ENCODE measurements around the gene PTPN11.
"Not testable (repeated sequence)": the region's sequence is repeated elsewhere in the genome, so short reads cannot be mapped to it uniquely, and the experiment has no call there.

PTPN11 gene

DNA sequence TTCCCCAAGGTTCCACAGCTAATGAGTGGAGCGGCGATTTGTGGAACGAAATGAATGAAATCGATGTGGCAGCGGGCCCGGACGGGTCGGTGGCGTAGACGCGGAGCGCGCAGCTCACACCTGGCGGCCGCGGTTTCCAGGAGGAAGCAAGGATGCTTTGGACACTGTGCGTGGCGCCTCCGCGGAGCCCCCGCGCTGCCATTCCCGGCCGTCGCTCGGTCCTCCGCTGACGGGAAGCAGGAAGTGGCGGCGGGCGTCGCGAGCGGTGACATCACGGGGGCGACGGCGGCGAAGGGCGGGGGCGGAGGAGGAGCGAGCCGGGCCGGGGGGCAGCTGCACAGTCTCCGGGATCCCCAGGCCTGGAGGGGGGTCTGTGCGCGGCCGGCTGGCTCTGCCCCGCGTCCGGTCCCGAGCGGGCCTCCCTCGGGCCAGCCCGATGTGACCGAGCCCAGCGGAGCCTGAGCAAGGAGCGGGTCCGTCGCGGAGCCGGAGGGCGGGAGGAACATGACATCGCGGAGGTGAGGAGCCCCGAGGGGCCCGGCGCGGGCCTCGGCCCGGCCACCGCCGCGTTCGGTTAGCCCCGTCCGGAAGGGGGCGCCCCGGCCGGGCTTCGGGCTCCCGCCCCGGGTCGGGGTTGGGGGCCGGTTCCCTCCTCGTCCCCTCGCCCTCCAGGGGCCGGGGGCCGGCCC is at the start of gene PTPN11:
PTPN11 (plus strand) TSS at position 340 of the 689 bp plus-strand sequence; CDS start at position 505, 165 bp downstream.
- DNase-seq, result peak; percentile 67

DNA sequence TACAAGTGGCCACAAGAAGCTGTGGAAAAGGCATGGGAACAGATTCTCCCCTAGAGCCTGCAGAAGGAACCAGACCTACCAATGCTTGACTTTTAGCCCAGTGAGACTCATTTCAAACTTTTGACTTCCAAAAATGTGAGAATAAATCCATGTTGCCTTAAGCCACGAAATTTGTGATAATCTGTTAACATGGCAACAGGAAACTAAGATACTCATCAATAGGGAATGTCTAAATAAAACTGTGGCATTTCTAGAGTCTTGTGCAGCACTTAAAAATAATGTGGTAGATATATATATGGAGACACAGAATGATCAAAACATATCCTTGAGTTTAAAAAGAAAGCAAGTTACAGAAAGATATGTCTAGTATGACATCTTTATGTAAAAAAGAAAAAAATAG is 48.5 kb upstream of the PTPN11 start:
- no peak for DNase-seq

DNA sequence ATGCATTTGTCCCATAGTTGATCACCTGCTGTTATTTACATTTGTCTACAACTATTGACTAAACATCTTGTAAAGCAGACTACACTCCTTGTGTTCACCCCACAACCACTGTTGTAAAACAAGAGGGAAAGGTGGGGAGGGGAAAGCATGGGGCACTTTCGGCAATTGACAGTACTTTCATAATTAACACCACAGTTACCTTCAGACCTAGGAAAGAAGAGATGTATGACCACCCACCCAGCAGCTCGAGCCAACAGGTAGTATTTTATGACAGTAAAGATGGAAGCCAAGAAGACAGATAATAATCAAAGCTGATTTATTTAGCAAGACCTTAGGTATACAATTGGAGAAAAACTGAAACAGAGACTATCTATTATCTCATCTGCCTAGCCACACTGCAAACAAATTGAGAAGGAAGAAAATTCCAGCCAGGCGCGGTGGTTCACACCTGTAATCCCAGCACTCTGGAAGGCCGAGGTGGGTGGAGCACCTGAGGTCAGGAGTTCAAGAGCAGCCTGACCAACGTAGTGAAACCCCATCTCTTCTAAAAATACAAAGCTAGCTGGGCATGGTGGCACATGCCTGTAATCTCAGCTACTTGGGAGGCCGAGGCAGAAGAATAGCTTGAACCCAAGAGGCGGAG is 47.8 kb upstream of the PTPN11 start:
- DNase-seq, result no peak

DNA sequence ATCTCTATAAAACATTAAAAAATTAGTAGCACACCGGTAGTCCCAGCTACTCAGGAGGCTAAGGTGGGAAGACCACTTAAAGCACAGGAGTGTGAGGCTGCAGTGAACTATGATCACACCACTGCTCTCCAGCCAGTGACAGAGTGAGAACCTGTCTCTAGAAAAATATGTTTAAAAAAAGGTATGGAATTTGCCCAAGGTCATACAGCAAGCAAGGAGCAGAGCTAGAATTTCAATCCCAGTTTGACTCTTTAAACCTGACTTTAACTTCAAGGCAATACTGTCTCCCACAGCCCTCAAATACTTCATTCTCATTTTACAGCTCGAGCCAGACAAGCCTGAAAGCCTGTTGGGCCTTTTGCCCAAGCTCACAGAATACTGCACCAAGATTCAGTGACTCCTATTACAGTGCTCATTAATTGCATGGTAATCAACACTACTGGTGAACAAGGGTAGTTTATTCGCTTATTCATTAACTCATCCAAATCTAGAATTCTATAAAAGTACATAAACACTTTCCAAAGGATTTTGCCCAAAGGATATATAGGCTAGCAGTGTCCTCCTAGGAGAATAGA is 44.5 kb upstream of the PTPN11 start:
- DNase-seq, result no peak

DNA sequence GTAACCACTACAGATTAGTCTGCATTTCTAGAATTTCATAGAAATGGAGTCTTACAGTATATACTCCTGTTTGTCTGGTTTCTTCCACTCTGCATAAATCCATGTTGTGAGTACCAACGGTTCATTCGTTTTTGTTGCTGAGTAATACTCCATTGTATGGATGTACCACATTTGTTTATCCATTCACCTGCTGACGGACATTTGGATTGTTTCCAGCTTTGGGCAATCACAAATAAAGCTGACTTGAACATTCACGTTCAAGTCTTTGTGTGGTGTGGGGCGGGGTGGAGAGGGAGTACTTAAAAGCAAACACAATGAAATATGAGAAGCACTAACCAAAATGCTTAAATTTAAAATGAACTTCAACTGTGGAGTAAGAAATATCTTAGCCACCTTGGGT is 43.6 kb upstream of the PTPN11 start:
- peak; percentile 15 for DNase-seq

DNA sequence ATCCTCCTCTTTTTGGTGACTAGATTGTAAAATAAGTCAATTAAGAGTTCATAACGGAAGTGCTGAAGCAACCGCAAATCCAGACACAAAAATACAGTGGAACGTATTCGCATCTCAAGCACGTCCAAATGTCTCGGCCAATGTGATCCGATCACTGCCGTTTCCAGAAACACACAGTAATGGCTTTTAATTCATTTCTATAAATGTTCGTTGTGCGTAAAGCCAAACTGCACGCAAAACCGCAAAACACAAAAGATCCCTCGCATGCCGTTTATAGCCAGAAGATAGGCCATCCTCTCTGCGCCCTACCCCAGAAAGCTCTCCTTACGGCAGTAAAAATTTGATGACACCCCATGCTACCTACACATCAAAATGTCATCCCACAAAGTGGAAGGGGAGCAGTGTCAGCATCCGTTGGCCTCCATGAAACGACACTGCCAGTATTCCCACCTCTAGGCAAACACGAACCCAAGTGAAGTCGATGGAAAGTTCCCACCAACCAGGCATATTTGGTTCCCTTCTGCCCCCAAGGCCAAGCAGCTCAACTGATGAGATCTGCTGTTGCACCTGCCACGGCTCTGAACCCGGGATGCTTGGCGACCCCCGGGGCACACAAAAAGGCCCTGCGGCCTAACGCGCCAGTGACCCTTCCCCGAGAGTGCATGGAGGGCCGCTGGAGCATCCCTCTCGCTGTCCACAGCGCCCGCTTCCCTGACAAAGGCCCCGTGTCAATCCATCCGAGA is 37.9 kb upstream of the PTPN11 start:
- DNase-seq, result peak; percentile 41

DNA sequence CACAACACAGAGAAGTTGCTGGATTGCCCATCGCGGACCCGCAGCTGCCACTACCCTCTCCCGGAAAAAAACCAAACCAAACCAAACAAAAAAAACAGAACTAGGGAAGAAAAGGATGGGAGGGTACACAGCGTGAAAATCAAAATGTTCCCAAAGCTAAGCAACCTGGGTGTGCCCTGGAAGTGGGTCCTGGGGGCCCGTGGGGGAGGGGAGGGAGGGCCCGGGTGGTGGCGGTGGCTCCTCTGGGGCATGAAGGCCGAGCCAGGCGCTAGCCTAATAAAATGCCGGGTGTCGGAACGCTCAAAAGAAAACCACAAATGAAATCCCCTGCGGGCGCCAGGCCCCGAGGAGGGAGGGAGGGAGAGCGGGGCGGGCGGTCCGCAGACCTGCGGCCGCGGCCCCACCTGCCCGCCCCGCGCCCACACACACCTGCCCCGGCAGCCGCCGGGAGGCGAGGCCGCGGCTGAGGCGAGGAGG is 37.3 kb upstream of the PTPN11 start:
- DNase-seq, result peak; percentile 39

DNA sequence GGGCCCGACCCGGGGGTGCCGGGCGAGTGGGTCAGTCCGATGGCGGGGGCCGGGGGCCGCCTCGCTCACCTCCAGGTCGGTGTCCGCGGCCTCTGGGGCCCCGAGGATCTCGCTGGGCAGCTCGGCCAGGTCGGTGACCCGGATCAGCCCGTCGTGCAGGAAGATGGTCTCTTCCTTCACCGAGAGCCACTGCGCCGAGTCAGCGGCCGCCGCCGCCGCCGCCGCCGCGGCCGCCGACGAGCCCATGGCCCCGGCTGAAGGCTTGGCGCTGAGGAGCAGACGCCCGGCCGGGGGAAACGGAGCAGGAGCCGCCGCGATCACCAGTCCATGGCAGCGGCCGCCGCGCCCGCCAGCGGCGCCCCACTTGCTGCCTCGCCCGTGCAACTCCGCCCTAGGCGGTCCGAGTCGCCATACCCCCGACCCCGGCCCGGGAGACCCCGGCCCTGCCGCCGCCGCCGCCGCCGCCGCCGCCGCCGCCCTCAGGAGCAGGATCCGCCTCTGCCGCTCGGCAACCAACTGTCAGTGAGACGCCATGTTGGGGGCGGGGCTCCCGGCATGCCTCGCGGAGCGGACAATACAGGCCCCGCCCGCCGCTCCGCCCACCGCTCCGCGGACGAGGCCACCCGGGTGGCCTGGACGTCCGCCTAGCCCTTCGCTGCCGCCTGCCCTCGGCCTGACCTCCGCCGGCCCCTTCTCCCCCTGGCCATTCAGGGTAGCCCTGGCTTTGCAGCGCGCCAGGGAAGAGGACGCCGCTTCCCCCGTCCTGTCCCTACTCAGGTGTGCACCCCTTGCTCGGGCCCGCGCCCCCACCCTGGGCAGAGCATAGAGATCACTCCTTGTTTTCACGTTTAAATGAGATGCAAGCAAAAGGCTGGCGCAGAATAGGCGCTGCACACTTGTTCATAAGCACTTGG is 36.6 kb upstream of the PTPN11 start, which contains the start of gene HECTD4:
HECTD4 (minus strand) TSS at position 549 of the 914 bp plus-strand sequence; CDS start at position 246, 303 bp downstream.
- DNase-seq, result peak; percentile 92

DNA sequence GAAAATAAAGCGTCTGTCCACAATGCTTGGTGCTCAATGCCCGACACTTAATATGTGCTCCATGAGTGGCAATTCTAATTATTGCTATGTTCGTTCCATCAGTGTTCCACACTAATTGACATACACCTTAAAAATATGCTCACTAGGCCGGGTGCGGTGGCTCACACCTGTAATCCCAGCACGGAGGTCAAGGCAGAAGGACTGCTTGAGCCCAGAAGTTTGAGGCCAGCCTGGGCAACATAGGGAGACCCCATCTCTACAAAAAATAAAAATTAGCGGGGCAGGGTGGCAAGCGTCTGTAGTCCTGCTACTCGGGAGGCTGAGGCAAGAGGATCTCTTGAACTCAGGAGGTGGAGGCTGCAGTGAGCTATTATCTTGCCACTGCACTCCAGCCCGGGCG is 35.9 kb upstream of the PTPN11 start:
- DNase-seq, result no peak

DNA sequence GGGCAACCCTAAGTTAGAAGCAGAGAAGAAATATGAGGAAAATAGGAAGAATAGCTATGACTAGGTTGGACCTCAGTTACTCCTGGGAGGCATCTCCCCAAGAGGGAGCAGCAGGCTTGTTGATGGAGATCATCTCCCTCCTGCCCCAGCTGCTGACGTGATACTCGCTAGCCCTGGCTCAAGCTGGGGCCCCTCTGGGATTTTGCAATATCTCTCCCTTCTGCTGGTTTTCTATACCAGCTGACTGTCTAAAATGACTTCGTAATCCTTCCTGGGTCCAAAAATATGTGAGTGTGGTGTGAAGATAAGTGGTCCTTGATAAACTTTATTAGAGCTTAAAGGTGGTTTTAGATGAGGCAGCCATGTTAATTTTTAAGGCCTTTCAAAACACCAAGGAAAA is 32.0 kb upstream of the PTPN11 start:
- DNase-seq, result no peak

DNA sequence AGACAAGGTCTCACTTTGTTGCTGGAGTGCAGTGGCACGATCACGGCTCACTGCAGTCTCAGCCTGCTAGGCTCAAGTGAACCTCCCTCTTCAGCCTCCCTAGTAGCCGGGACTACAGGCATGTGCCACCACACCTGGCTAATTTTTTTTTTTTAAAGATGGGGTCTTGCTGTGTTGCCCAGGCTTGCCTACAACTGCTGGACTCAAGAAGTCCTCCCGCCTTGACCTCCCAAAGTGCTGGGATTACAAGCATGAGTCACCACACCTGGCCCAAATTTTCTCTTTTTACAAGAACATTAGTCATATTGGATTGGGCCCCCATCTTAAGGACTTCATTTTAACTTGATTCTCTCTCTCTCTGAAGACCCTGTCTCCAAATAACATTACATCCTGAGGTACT is 29.5 kb upstream of the PTPN11 start:
- DNase-seq, result no peak

DNA sequence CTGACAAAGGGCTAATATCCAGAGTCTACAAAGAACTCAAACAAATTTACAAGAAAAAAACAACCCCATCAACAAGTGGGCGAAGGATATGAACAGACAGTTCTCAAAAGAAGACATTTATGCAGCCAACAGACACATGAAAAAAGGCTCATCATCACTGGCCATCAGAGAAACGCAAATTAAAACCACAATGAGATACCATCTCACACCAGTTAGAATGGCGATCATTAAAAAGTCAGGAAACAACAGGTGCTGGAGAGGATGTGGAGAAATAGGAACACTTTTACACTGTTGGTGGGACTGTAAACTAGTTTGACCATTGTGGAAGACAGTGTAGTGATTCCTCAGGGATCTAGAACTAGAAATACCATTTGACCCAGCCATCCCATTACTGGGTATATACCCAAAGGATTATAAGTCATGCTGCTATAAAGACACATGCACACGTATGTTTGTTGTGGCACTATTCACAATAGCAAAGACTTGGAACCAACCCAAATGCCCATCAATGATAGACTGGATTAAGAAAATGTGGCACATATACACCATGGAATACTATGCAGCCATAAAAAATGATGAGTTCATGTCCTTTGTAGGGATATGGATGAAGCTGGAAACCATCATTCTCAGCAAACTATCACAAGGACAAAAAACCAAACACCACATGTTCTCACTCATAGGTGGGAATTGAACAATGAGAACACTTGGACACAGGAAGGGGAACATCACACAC is 28.7 kb upstream of the PTPN11 start:
- not testable (repeated sequence) for DNase-seq

DNA sequence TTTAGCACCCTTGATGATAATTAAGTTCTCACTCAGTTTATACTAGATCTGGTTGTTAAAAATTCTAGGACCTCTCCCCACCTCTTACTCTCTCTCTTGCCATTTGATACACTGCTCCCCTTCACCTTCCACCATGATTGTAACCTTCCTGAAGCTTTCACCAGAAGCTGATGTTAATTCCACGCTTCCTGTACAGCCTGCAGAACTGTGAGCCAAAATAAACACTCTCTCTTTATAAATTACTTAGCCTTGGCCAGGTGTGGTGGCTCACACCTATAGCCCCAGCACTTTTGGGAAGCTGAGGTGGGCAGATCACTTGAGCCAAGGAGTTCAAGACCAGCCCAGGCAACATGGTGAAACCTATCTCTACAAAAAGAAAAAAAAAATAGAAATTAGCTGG is 25.4 kb upstream of the PTPN11 start:
- DNase-seq, result no peak

DNA sequence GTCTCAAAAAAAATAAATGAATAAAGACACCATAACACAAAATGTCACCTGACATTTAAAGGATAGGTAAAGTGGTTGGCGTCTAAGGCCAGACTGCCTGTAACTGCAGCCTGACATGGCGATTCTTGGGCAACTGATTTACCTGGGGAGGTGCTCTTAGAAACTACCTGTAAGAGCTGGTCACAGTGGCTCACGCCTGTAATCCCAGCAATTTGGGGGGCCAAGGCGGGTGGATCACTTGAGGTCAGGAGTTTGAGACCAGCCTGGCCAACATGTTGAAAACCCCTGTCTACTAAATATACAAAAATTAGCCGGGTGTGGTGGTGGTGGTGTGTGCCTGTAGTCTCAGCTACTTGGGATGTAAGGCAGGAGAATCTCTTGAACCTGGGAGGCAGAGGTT is 17.7 kb upstream of the PTPN11 start:
- no peak for DNase-seq

DNA sequence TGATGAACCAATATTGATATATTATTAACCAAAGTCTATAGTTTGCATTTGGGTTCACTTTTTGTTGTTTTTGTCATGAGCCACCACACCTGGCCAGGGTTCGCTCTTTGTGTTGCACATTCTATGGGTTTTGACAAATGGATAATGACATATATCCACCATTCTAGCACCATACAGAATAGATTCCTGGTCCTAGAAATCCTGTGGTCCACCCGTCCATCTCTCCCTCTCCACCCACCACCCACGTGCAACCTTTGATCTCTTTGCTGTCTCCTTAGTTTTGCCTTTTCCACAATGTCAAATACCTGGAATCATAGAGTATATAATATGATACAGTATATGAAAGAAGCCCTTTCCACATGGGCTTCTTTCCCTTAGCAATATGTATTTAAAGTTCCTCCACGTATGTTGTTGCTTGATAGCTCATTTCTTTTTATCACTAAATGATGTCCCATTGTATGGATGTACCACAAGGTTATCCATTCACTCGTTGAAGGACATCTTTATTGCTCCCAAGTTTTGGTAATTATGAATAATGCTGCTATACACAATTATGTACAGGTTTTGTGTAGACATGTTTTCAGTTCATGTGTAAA is 16.7 kb upstream of the PTPN11 start:
- no peak for DNase-seq

DNA sequence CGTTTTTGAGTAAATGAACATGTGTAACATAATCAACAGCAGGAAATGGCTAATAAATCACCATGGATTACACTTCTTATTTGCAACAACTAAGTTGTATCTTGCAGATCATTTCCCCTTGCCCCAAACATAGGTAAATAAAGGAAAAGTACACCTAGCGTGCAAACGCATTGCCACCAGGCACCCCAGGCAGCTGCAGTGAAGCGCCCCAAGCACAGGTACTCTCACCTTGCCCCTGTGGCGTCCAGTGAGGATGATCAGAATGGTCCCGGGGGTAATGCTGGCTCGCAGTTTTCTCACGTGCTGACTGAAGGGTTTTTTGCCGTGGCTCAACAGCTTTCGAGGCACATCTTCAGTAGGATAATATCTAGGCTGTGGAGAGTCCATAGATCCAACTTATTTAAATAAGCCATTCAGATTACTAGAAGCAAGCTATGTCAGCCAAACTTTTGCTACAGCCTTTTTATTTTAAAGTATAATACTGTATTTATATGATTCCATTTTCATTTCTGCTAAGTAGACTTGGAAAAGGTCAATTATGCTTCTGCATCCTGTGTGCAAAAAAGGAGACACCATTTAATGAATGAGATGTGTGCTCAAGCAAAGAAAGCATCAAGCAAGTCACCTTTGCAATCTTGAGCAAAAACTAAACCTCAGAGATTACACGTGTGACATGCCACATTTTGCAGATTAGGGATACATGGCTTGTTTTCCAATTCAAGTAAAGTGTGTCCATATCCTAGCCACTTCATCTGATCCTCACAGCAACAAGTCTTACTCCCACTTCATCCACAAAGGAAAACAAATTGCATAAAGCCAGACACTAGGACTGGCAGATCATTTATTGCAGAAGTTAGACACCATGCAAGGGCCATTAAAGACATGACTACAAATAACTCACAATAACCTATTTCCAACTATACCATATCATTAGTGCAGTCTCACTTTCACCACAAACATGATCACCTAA is 11.9 kb upstream of the PTPN11 start:
- no peak for DNase-seq

DNA sequence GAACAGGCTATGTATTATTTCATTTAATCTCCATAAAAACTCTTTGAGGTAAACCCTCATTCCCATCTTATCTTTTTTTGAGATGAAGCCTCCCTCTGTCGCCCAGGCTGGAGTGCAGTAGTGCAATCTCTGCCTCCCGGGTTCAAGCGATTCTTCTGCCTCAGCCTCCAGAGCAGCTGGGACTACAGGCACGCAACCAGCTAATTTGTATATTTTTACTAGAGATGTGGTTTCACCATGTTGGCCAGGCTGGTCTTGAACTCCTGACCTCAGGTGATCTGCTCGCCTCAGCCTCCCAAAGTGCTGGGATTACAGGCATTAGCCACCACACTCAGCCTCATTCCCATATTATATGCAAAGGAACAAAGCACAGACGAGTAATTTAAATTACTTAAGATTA is 11.1 kb upstream of the PTPN11 start:
- DNase-seq, result not testable (repeated sequence)

DNA sequence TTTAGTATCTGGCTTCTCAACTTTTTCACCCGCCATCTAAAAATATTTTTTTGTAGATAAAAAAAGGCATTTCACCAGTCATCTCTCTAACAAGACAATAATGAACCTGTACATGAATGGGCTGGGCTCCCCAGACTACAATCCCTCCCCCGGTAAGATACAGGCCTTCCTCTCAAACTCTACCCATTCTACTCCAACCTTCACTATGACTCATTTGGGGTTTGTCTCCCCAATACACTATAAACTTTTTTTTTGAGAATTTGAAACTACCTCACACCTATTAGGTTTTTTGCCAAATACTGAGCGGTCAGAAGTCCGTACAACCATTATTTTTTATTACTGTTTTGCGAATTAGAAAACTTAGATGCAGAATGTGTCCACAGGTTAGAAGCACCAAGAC is 10.1 kb upstream of the PTPN11 start:
- no peak for DNase-seq

DNA sequence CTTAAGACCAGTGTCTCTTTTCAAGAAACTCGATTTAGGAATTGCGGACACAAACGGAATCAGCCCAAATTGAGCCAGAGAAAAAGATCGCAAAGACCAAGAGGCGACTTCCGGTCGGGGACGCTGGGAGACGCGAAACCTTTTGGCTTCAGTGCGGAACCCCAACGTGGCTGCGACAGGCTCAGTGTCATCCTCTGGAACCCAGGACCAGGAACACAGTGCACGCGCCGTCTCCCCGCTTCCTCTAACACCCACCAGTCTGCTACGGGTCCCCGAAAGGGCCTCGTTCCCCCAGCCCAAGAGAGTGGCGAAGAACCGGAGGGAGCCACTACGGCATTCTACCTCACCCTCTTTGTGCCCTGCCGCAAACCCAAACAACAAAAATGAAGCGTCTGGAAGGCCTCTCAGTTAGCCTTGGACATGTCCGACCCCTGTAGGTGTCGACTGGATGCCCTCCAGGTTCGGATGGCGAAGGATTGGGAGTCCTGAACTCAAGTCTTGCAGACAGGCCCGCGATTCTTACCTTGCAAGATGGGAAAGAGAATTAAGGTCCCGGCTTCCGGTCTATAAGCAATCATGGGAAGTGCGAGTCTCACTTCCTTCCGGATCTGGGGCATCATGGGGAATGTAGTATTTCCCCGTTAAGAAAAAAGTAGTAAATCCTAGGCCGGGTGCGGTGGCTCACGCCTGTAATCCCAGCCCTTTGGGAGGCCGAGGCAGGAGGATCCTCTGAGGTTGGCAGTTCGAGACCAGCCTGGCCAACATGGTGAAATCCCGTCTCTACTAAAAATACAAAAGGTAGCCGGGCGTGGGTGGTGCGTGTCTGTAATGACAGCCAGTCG is 9.5 kb upstream of the PTPN11 start, which contains the start of gene RPL6:
RPL6 (minus strand) TSS at position 542 of the 842 bp plus-strand sequence. CDS start 949 bp downstream, outside the sequence.
- DNase-seq, result peak; percentile 91

Measured in NCI-H1105 treated with DMSO at 0.1 percent for 48 hours (cell line).